Panc1 (cell line): Measurements from ENCODE around the gene CMIP. TPM values are rescaled to one million over a fixed set of nuclear protein-coding genes. Genes with fewer than 3 reads are reported as not detected.

Experiments used
- ATAC-seq: fragments of 200-7000 bp; cut with Tn5 transposase; 2 replicates; pipeline ENCODE4 v1.9.1; 2020; ENCODE audit warnings: mild to moderate bottlenecking, moderate library complexity
- BruUV-seq: library from RNA; stranded (reverse); fragments of 400-500 nt; replicated peaks from 2 replicates; lab custom pipeline; 2021; lab: Mats Ljungman, UMichigan
- CTCF ChIA-PET: fragments of 300-600 bp; sonication (Branson Sonifier 250); formaldehyde crosslinking; loops from one replicate; lab custom pipeline; 2022; ENCODE audit warnings: antibody characterized with exemption; lab: Charles Lee
- POLR2A ChIA-PET: fragments of 300-600 bp; sonication (Branson Sonifier 250); formaldehyde crosslinking; loops from one replicate; lab custom pipeline; 2022; ENCODE audit warnings: antibody characterized with exemption; lab: Charles Lee
- DNase-seq: peaks from one replicate; pipeline ENCODE4 v3.0.0-alpha.2; 2010; ENCODE audit warnings: low read depth, low spot score
- H3K27ac ChIP-seq: 2 replicates; pipeline ENCODE4 v1.5.1; 2011; ENCODE audit warnings: mild to moderate bottlenecking, low read length, inconsistent platforms
- H3K27me3 ChIP-seq: fragments of 200-500 bp; sonication (Bioruptor generic); 2 replicates; pipeline ENCODE4 v1.6.0; 2014; ENCODE audit warnings: low read length, inconsistent platforms; ENCODE audit not compliant: control insufficient read depth, insufficient read depth
- H3K36me3 ChIP-seq: fragments of 200-500 bp; sonication (Bioruptor generic); 2 replicates; pipeline ENCODE4 v1.5.1; 2014; ENCODE audit warnings: inconsistent platforms, mild to moderate bottlenecking, low read length, moderate library complexity; ENCODE audit not compliant: control insufficient read depth, insufficient read depth
- H3K4me1 ChIP-seq: 2 replicates; pipeline ENCODE4 v1.5.1; 2011; ENCODE audit warnings: inconsistent platforms, mild to moderate bottlenecking, low read length, moderate library complexity; ENCODE audit not compliant: control insufficient read depth, insufficient read depth
- H3K4me3 ChIP-seq, 2 experiments: 2 replicates each; pipeline ENCODE4 v1.5.1; 2011 to 2012; ENCODE audit warnings: low read depth in 2 of 2, low read length in 2 of 2, mild to moderate bottlenecking in 2 of 2, inconsistent platforms in 1 of 2, moderate library complexity in 1 of 2
- H3K9me3 ChIP-seq: fragments of 200-500 bp; sonication (Bioruptor generic); 2 replicates; pipeline ENCODE4 v1.5.1; 2014; ENCODE audit warnings: low read depth, mild to moderate bottlenecking, inconsistent platforms, low read length, moderate library complexity; ENCODE audit not compliant: control insufficient read depth, insufficient read depth
- POLR2AphosphoS5 ChIP-seq: IDR thresholded peaks from 2 replicates; pipeline ENCODE4 v1.6.1; 2012; ENCODE audit warnings: mild to moderate bottlenecking, low read depth, low read length, moderate library complexity
- SIN3A ChIP-seq: IDR thresholded peaks from 2 replicates; pipeline ENCODE4 v1.6.1; 2012; ENCODE audit warnings: low read depth, mild to moderate bottlenecking, low read length, moderate library complexity, borderline replicate concordance; ENCODE audit not compliant: insufficient read depth
- TCF7L2 ChIP-seq: IDR thresholded peaks from 2 replicates; pipeline ENCODE4 v1.6.1; 2011; ENCODE audit warnings: mild to moderate bottlenecking, low read depth, low read length, inconsistent platforms
- in situ Hi-C: cut with HindIII; loops from 2 replicates; pipeline ENCODE4 v1.10.0; 2016; ENCODE audit warnings: low sequenced_read_pairs, low pct_unique_long_range_greater_than_20kb
- intact Hi-C: fragments of 100-400 bp; cut with micrococcal nuclease; formaldehyde crosslinking; loops from one replicate; pipeline ENCODE4 v1.10.0; 2022; ENCODE audit not compliant: unreplicated experiment
- total RNA-seq: library from RNA; stranded (reverse); gene quantifications from one replicate; pipeline ENCODE4 v1.2.1, GENCODE V29; 2021; ENCODE audit not compliant: unreplicated experiment
- TF ChIP-seq, protein P1 (sequence below), 2 experiments: IDR thresholded peaks; 2 replicates each; pipeline ENCODE4 v1.6.1; 2011 to 2012; ENCODE audit warnings: low read depth in 2 of 2, control low read depth in 1 of 2, low read length in 1 of 2, mild to moderate bottlenecking in 1 of 2, moderate library complexity in 1 of 2; ENCODE audit not compliant: insufficient read depth in 1 of 2
- TF ChIP-seq, protein P2 (sequence below): fragments of 450-650 bp; IDR thresholded peaks from 2 replicates; pipeline ENCODE4 v1.5.1; 2017; ENCODE audit warnings: mild to moderate bottlenecking

The CMIP gene
- total RNA-seq, 1 experiment from 2014 or later: 49.7 TPM

DNA sequence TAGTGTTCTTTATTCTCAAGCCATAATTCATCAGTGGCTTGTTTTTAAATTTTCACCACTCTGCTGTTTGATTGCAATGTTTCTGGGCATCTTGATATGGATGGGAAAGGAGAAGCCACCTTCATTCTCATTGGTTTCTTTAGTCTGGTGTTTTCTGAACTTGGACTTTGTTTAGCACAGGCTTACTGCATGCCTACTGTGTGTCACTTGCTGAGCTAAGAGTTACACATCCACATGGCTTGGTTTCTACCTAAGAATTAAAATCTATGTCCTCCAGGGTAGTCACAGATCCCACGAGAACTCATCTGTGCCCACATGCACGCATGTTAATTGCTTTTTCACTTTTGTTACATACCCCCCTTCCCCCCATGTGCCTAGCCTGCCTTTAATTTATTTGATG lies 4.6 kb downstream of the CMIP start:
- ATAC-seq: no peak

DNA sequence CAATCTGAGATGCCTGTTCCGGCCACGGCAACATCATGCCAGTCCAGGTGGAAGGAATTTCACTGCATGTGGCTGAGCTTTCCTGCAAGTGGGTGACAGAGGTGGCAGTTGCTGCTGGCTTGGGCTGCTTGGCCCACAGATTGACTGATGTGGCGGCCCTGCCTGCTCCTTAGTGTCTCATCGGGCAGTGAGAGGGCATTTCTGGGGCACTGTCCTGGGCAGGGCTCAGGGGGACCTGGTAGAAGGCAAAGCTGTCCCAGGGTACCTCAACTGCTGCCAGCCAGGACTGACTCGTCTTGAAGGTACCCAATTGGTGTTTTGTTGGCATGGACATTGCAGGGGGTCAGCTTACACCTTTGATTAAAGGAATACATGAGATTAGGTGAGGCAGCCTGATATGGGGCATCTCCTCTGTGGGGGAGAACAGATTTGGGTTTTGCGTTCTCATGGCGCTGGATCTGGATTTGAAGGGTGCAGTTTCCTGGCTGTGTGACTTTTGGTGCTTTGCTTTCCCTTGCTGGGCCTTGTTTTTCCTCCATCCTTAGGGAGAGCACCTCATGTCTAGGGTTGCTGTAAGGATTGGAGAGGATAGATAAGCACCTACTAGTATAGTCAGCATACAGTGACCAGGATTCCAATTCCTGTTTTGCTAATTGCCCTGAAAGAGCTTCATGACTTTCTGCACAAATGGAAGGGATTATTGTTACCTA lies 5.4 kb downstream of the CMIP start:
- TF ChIP-seq, protein P1, sequence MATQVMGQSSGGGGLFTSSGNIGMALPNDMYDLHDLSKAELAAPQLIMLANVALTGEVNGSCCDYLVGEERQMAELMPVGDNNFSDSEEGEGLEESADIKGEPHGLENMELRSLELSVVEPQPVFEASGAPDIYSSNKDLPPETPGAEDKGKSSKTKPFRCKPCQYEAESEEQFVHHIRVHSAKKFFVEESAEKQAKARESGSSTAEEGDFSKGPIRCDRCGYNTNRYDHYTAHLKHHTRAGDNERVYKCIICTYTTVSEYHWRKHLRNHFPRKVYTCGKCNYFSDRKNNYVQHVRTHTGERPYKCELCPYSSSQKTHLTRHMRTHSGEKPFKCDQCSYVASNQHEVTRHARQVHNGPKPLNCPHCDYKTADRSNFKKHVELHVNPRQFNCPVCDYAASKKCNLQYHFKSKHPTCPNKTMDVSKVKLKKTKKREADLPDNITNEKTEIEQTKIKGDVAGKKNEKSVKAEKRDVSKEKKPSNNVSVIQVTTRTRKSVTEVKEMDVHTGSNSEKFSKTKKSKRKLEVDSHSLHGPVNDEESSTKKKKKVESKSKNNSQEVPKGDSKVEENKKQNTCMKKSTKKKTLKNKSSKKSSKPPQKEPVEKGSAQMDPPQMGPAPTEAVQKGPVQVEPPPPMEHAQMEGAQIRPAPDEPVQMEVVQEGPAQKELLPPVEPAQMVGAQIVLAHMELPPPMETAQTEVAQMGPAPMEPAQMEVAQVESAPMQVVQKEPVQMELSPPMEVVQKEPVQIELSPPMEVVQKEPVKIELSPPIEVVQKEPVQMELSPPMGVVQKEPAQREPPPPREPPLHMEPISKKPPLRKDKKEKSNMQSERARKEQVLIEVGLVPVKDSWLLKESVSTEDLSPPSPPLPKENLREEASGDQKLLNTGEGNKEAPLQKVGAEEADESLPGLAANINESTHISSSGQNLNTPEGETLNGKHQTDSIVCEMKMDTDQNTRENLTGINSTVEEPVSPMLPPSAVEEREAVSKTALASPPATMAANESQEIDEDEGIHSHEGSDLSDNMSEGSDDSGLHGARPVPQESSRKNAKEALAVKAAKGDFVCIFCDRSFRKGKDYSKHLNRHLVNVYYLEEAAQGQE (IDR thresholded peaks at IDR 0.05; ENCODE audit: insufficient read depth in 1 of 2, low read depth in 2 of 2, low read length in 1 of 2): no peak
- TF ChIP-seq POLR2AphosphoS5 (no peak), SIN3A (no peak), TCF7L2 (no peak)
- TF ChIP-seq, protein P2, sequence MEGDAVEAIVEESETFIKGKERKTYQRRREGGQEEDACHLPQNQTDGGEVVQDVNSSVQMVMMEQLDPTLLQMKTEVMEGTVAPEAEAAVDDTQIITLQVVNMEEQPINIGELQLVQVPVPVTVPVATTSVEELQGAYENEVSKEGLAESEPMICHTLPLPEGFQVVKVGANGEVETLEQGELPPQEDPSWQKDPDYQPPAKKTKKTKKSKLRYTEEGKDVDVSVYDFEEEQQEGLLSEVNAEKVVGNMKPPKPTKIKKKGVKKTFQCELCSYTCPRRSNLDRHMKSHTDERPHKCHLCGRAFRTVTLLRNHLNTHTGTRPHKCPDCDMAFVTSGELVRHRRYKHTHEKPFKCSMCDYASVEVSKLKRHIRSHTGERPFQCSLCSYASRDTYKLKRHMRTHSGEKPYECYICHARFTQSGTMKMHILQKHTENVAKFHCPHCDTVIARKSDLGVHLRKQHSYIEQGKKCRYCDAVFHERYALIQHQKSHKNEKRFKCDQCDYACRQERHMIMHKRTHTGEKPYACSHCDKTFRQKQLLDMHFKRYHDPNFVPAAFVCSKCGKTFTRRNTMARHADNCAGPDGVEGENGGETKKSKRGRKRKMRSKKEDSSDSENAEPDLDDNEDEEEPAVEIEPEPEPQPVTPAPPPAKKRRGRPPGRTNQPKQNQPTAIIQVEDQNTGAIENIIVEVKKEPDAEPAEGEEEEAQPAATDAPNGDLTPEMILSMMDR: no peak
- ATAC-seq: no peak
- H3K27me3 ChIP-seq: no peaks in the 10 kb centered on the region
- CTCF ChIA-PET: no interaction called here
- peaks cover 44% of the 10 kb centered on the region for H3K4me1 ChIP-seq
- H3K4me3 ChIP-seq: no peak overlapping the region
- peak overlapping the region; percentile 39; the same call in 1 of the 2 replicates for H3K27ac ChIP-seq
- BruUV-seq: no TSS peak
- DNase-seq: no peak
- intact Hi-C loops (loop anchor here (5.0 kb wide), 1 partner anchor 48 kb away; no protein-coding TSS in a partner anchor), in situ Hi-C loops (no loop called here)
- H3K36me3 ChIP-seq: peaks cover 4% of the 10 kb centered on the region; the same call in 1 of the 2 replicates
- no peaks in the 10 kb centered on the region for H3K9me3 ChIP-seq
- POLR2A ChIA-PET: no interaction called here

More for the DNA sequence above, 4.6 kb downstream of the CMIP start:
- ChIA-PET POLR2A (no interaction called here), CTCF (no interaction called here)
- Histone ChIP-seq H3K27me3 (no peaks in the 10 kb centered on the region), H3K4me3 (peak overlapping the region in 1 of 2 experiments; percentile 87; a peak in 1 of 4 replicates), H3K27ac (peak overlapping the region; percentile 87), H3K4me1 (peaks cover 38% of the 10 kb centered on the region), H3K9me3 (no peaks in the 10 kb centered on the region), H3K36me3 (peaks cover 4% of the 10 kb centered on the region; the same call in 1 of the 2 replicates)
- no TSS peak for BruUV-seq
- no peak for TF ChIP-seq TCF7L2
- TF ChIP-seq SIN3A: no peak
- TF ChIP-seq, protein P1 (IDR thresholded peaks at IDR 0.05; ENCODE audit: insufficient read depth in 1 of 2, low read depth in 2 of 2, low read length in 1 of 2): no peak
- TF ChIP-seq POLR2AphosphoS5: no peak
- TF ChIP-seq, protein P2: no peak
- in situ Hi-C loops: no loop called here
- DNase-seq: no peak
- intact Hi-C loops: loop anchor here (5.0 kb wide), 1 partner anchor 47 kb away; no protein-coding TSS in a partner anchor
